Endothelial cell (in vitro differentiated cells): Measurements from ENCODE around the gene SPON1. TPM values are rescaled to one million over a fixed set of nuclear protein-coding genes. Genes with fewer than 3 reads are reported as not detected.

ENCODE experiments used
- DNase-seq: peaks from one replicate; pipeline ENCODE4 v3.0.0; 2021; ENCODE audit warnings: low spot score
- H3K27ac Mint-ChIP-seq: one replicate; pipeline ENCODE4 v1.8.0; 2021; ENCODE audit warnings: mixed read lengths, inconsistent platforms; ENCODE audit not compliant: unreplicated experiment
- H3K27me3 Mint-ChIP-seq: one replicate; pipeline ENCODE4 v1.8.0; 2021; ENCODE audit warnings: mild to moderate bottlenecking, moderate library complexity, mixed read lengths, inconsistent platforms; ENCODE audit not compliant: unreplicated experiment
- H3K36me3 Mint-ChIP-seq: one replicate; pipeline ENCODE4 v1.8.0; 2021; ENCODE audit warnings: mild to moderate bottlenecking, low read depth, mixed read lengths, inconsistent platforms; ENCODE audit not compliant: unreplicated experiment
- H3K4me1 Mint-ChIP-seq: one replicate; pipeline ENCODE4 v1.8.0; 2021; ENCODE audit warnings: mild to moderate bottlenecking, mixed read lengths, inconsistent platforms; ENCODE audit not compliant: unreplicated experiment
- H3K4me3 Mint-ChIP-seq: one replicate; pipeline ENCODE4 v1.8.0; 2021; ENCODE audit warnings: mild to moderate bottlenecking, mixed read lengths, inconsistent platforms; ENCODE audit not compliant: unreplicated experiment
- H3K9me3 Mint-ChIP-seq: one replicate; pipeline ENCODE4 v1.8.0; 2021; ENCODE audit warnings: mixed read lengths, inconsistent platforms; ENCODE audit not compliant: unreplicated experiment
- total RNA-seq: library from RNA; stranded (reverse); fragmentation: NEBNext Ultra II Directional; extraction: Animal tissue kit (Norgen Biotek cat#: 25700); gene quantifications from one replicate; pipeline ENCODE4 v1.2.1, GENCODE V29; 2021; ENCODE audit not compliant: unreplicated experiment
- TF ChIP-seq, protein P1 (sequence below): fragments of 200-600 bp; sonication (generic); IDR thresholded peaks from one replicate; pipeline ENCODE4 v1.5.0; 2021; ENCODE audit warnings: antibody characterized with exemption; ENCODE audit not compliant: unreplicated experiment

Gene SPON1
- total RNA-seq, 1 donor from 2014 or later = 120 TPM

DNA sequence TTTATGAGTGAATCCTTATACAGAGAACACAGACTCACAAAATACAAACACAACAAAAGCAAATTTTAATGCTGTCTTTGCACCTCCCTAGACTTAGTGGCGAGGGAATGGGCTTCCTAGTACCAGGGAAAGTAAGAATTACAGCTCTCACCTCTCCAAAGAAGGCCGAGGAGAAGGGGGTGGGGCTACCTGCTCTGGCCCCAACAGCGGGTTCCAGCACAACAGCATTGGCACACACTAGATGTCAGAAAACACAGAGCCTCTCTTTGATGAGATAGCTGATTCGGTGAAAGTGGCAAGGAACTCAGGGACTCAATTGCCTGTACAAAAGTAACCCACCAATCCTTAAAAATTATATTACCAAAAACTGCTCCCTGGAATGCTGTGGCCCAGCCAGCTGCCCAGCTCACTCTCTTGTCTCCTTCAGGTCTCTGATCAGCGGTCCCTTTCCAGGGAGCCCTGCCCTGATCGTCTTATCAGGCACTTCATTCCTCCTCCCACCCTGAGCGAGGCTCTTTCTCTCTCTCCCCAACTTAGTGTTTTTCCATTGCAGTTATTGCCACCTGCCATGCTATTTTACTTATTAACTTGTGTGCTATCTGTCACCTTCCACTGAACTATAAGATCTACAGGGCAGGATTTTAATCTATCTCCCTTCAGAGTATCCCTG is 30.7 kb downstream of the SPON1 start:
- DNase-seq = no peak
- TF ChIP-seq, protein P1, sequence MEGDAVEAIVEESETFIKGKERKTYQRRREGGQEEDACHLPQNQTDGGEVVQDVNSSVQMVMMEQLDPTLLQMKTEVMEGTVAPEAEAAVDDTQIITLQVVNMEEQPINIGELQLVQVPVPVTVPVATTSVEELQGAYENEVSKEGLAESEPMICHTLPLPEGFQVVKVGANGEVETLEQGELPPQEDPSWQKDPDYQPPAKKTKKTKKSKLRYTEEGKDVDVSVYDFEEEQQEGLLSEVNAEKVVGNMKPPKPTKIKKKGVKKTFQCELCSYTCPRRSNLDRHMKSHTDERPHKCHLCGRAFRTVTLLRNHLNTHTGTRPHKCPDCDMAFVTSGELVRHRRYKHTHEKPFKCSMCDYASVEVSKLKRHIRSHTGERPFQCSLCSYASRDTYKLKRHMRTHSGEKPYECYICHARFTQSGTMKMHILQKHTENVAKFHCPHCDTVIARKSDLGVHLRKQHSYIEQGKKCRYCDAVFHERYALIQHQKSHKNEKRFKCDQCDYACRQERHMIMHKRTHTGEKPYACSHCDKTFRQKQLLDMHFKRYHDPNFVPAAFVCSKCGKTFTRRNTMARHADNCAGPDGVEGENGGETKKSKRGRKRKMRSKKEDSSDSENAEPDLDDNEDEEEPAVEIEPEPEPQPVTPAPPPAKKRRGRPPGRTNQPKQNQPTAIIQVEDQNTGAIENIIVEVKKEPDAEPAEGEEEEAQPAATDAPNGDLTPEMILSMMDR = no peak
- no peak overlapping the region for H3K4me3 Mint-ChIP-seq
- no peaks in the 10 kb centered on the region for H3K4me1 Mint-ChIP-seq
- no peaks in the 10 kb centered on the region for H3K27me3 Mint-ChIP-seq
- peaks cover 4% of the 10 kb centered on the region for H3K36me3 Mint-ChIP-seq
- H3K9me3 Mint-ChIP-seq = no peaks in the 10 kb centered on the region
- no peak overlapping the region for H3K27ac Mint-ChIP-seq

DNA sequence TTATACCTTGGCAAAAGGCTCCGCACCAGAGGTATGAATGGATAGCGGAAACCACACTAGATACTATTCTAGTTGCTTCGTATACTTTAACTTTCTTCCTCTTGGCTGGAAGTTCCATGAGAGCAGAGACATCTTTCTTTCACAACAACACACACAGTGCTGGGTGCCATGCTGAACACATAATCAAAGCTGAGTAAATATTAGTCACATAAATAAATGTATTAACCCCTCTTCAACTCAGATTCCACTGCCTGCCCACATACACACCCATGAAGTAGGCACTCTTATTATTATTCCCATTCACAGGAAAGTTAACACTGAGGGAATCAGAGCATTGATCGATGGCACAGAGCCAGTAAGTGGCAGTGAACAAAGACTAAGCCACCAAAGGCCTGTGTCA is 35.4 kb downstream of the SPON1 start:
- Mint-ChIP-seq H3K9me3 (peaks cover 8% of the 10 kb centered on the region), H3K27me3 (no peaks in the 10 kb centered on the region), H3K4me1 (no peaks in the 10 kb centered on the region), H3K36me3 (peaks cover 30% of the 10 kb centered on the region), H3K27ac (no peak overlapping the region), H3K4me3 (no peak overlapping the region)
- TF ChIP-seq, protein P1 = no peak
- no peak for DNase-seq

DNA sequence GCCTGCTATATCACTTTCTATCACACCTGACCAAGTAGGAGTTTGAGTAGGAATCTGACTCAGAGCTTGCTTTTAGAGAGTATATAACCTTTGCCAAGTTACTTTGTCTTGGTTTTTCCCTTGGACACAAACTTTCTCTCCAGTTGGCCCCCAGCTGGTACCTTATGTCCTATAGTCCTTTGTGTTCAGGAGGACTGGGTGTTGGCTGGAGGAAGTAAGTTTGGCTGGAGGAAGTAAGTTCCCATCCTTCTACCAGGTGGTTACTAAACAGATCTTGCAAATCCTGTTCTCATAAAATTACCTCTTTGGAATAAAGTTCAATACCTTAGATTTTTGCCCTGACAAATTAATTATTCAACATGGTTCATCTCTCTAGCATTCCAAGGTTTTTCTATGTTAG is 37.2 kb downstream of the SPON1 start:
- TF ChIP-seq, protein P1 = no peak
- peaks cover 8% of the 10 kb centered on the region for H3K9me3 Mint-ChIP-seq
- H3K27me3 Mint-ChIP-seq = no peaks in the 10 kb centered on the region
- no peak for DNase-seq
- no peak overlapping the region for H3K4me3 Mint-ChIP-seq
- no peaks in the 10 kb centered on the region for H3K4me1 Mint-ChIP-seq
- H3K36me3 Mint-ChIP-seq = peaks cover 29% of the 10 kb centered on the region
- H3K27ac Mint-ChIP-seq = no peak overlapping the region

DNA sequence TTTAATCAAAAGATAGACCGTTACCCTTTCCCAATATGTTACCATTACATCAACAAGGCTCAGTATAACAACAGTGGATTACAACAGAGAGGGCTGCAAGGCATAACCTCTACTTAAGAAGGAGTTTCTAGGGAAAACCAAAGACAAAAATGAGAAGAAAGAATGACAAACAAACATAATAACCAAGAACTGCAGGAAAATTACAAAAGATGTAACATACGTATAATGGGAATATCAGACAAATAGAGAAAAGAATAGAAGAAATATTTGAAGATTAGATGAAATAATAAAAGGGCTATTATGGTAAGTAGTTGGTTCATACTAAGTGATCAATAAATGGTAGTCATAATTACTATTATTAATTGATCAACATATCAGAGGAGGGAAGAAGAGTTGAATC is 39.1 kb downstream of the SPON1 start:
- Mint-ChIP-seq H3K27me3 (no peaks in the 10 kb centered on the region), H3K27ac (no peak overlapping the region), H3K9me3 (peaks cover 13% of the 10 kb centered on the region), H3K4me3 (no peak overlapping the region), H3K4me1 (no peaks in the 10 kb centered on the region), H3K36me3 (peaks cover 38% of the 10 kb centered on the region)
- TF ChIP-seq, protein P1 = no peak
- DNase-seq = no peak

DNA sequence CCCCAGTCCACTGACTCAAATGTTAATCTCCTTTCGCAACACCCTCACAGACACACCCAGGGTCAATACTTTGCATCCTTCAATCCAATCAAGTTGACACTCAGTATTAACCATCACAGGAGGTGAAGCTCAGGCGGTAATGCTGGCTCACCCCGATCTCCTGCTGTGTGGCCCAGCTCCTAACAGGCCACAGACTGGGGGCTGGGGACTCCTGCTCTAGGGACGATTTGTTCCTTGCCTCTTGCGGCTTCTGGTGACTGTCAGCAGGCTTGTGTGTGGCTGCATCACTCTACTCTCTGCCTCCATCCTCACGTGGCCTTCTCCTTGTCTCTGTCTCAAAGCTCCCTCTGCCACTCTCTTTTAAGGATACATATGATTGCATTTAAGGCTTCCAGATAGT is 45.0 kb downstream of the SPON1 start:
- TF ChIP-seq, protein P1 = no peak
- Mint-ChIP-seq H3K4me3 (no peak overlapping the region), H3K27me3 (no peaks in the 10 kb centered on the region), H3K4me1 (no peaks in the 10 kb centered on the region), H3K27ac (no peak overlapping the region), H3K36me3 (peaks cover 29% of the 10 kb centered on the region), H3K9me3 (peaks cover 5% of the 10 kb centered on the region)
- no peak for DNase-seq
